Measurements from ENCODE around the gene CDH18.

CDH18 gene

GRCh38 chr5:19565466-19565865 lies 422.5 kb downstream of the CDH18 start:
- no peak for DNase-seq

- DNase-seq, result no peak
Observed at GRCh38 chr5:19564036-19564435, 424.0 kb downstream of the CDH18 start.

GRCh38 chr5:19555876-19556275 lies 432.1 kb downstream of the CDH18 start:
- no peak for DNase-seq

- no peak for DNase-seq
Observed at GRCh38 chr5:19555436-19555835, 432.6 kb downstream of the CDH18 start.

GRCh38 chr5:19554524-19554923 lies 433.5 kb downstream of the CDH18 start:
- no peak for DNase-seq

GRCh38 chr5:19547640-19548039 lies 440.4 kb downstream of the CDH18 start:
- peak; percentile 68 for DNase-seq

- no peak for DNase-seq
Observed at GRCh38 chr5:19546521-19546920, 441.5 kb downstream of the CDH18 start.

GRCh38 chr5:19538607-19539006 lies 449.4 kb downstream of the CDH18 start:
- DNase-seq, result no peak

GRCh38 chr5:19536387-19536786 lies 451.6 kb downstream of the CDH18 start:
- DNase-seq, result no peak

- DNase-seq, result no peak
Observed at GRCh38 chr5:19534751-19535150, 453.2 kb downstream of the CDH18 start.

- DNase-seq, result no peak
Observed at GRCh38 chr5:19532936-19533335, 455.1 kb downstream of the CDH18 start.

GRCh38 chr5:19531374-19531952 lies 456.5 kb downstream of the CDH18 start:
- DNase-seq, result no peak

- DNase-seq, result no peak
Observed at GRCh38 chr5:19519448-19519847, 468.6 kb downstream of the CDH18 start.

GRCh38 chr5:19498852-19499251 lies 489.1 kb downstream of the CDH18 start:
- no peak for DNase-seq

- no peak for DNase-seq
Observed at GRCh38 chr5:19497229-19497815, 490.7 kb downstream of the CDH18 start.

GRCh38 chr5:19496056-19496455 lies 491.9 kb downstream of the CDH18 start:
- DNase-seq, result peak; percentile 5

GRCh38 chr5:19492861-19493260 lies 495.1 kb downstream of the CDH18 start:
- DNase-seq, result no peak

- DNase-seq, result no peak
Observed at GRCh38 chr5:19488786-19489185, 499.2 kb downstream of the CDH18 start.

- DNase-seq, result no peak
Observed at GRCh38 chr5:19487480-19487879, 500.5 kb downstream of the CDH18 start.

- no peak for DNase-seq
Observed at GRCh38 chr5:19479562-19479961, 508.4 kb downstream of the CDH18 start.

GRCh38 chr5:19462019-19462418 lies 526.0 kb downstream of the CDH18 start:
- no peak for DNase-seq

- DNase-seq, result no peak
Observed at GRCh38 chr5:19424506-19424905, 563.5 kb downstream of the CDH18 start.

Data from amniotic stem cell (primary cell).